HepG2 (cell line): ENCODE results near the gene NHSL1. TPM values are rescaled to one million over a fixed set of nuclear protein-coding genes. Genes with fewer than 3 reads are reported as not detected.

Experiments
- AGO2 ChIP-seq: fragments of 200-400 bp; formaldehyde crosslinking; optimal IDR thresholded peaks from 2 replicates; pipeline ENCODE3; 2017; ENCODE audit warnings: mild to moderate bottlenecking, low read depth, low read length, moderate library complexity
- BCL6 ChIP-seq: IDR thresholded peaks from 2 replicates; pipeline ENCODE4 v1.6.1; 2016; ENCODE audit warnings: missing genetic modification reagents, missing compliant biosample characterization
- FOSL1 ChIP-seq: sonication (generic); formaldehyde crosslinking; IDR thresholded peaks from 2 replicates; pipeline ENCODE4 v1.9.0; 2021; ENCODE audit warnings: missing genetic modification reagents, borderline replicate concordance
- IKZF1 ChIP-seq: fragments of 450-650 bp; IDR thresholded peaks from 2 replicates; pipeline ENCODE4 v1.7.1; 2016
- KDM1A ChIP-seq: IDR thresholded peaks from 2 replicates; pipeline ENCODE4 v1.6.1; 2016; ENCODE audit warnings: missing compliant biosample characterization
- LCORL ChIP-seq, 2 experiments: fragments of 450-650 bp in 1 of 2; sonication (generic) in 1 of 2; formaldehyde crosslinking in 1 of 2; IDR thresholded peaks; 2 replicates each; pipeline versions ENCODE4 v1.5.0 to v1.6.1; 2017 to 2020; ENCODE audit warnings: antibody characterized with exemption in 1 of 2, missing genetic modification reagents in 1 of 2
- NFKBIZ ChIP-seq: IDR thresholded peaks from 2 replicates; pipeline ENCODE4 v1.6.1; 2018; ENCODE audit warnings: missing genetic modification reagents, missing compliant biosample characterization
- PTBP1 ChIP-seq: fragments of 200-400 bp; formaldehyde crosslinking; IDR thresholded peaks from 2 replicates; pipeline ENCODE4 v1.6.1; 2018; ENCODE audit warnings: low read length, low read depth; ENCODE audit not compliant: poor library complexity, severe bottlenecking
- SETDB1 ChIP-seq: sonication (generic); formaldehyde crosslinking; IDR thresholded peaks from 2 replicates; pipeline ENCODE4 v1.5.1; 2020; ENCODE audit warnings: missing genetic modification reagents, mild to moderate bottlenecking, borderline replicate concordance
- STAG1 ChIP-seq: sonication (generic); formaldehyde crosslinking; IDR thresholded peaks from 2 replicates; pipeline ENCODE4 v1.4.0; 2020; ENCODE audit warnings: missing genetic modification reagents
- TGIF2 ChIP-seq: IDR thresholded peaks from 2 replicates; pipeline ENCODE4 v1.6.1; 2016; ENCODE audit warnings: control low read depth, missing compliant biosample characterization
- TSC22D2 ChIP-seq: sonication (generic); formaldehyde crosslinking; IDR thresholded peaks from 2 replicates; pipeline ENCODE4 v1.5.1; 2020; ENCODE audit warnings: missing genetic modification reagents, mild to moderate bottlenecking, borderline replicate concordance
- ZFP41 ChIP-seq: sonication (generic); formaldehyde crosslinking; IDR thresholded peaks from 2 replicates; pipeline ENCODE4 v1.4.0; 2020; ENCODE audit warnings: mild to moderate bottlenecking, missing genetic modification reagents, borderline replicate concordance
- ZNF282 ChIP-seq: fragments of 450-650 bp; IDR thresholded peaks from 2 replicates; pipeline ENCODE4 v1.6.1; 2018; ENCODE audit not compliant: partially characterized antibody
- ZNF3 ChIP-seq: IDR thresholded peaks from 2 replicates; pipeline ENCODE4 v1.7.0; 2017; ENCODE audit warnings: inconsistent platforms
- ZNF382 ChIP-seq: sonication (generic); formaldehyde crosslinking; IDR thresholded peaks from 2 replicates; pipeline ENCODE4 v1.5.0; 2020; ENCODE audit warnings: missing genetic modification reagents, mild to moderate bottlenecking, borderline replicate concordance
- ZNF589 ChIP-seq: sonication (generic); formaldehyde crosslinking; conservative IDR thresholded peaks from 2 replicates; pipeline ENCODE4 v1.8.0; 2022; ENCODE audit warnings: mild to moderate bottlenecking, moderate library complexity, missing genetic modification reagents
- ZNF672 ChIP-seq: sonication (generic); formaldehyde crosslinking; IDR thresholded peaks from 2 replicates; pipeline ENCODE4 v1.8.1; 2022; ENCODE audit warnings: missing genetic modification reagents
- ZNF790 ChIP-seq: sonication (generic); formaldehyde crosslinking; IDR thresholded peaks from 2 replicates; pipeline ENCODE4 v1.8.0; 2022; ENCODE audit warnings: missing genetic modification reagents, mild to moderate bottlenecking, borderline replicate concordance
- polyA plus RNA-seq, 8 experiments: library from polyadenylated mRNA; depleted of rRNA in 3 of 8; stranded (reverse) in 7 of 8; unstranded in 1 of 8; fragments of >200 nt; fragmentation: Illumina TruSeq in 4 of 8; extraction: Trizol in 4 of 8; gene quantifications; 2 replicates each; pipeline versions ENCODE4 v1.2.1 to v1.2.3, GENCODE V29; 2011 to 2016; ENCODE audit warnings: low read depth in 4 of 8, missing spikeins in 1 of 8, mixed read lengths in 1 of 8; ENCODE audit not compliant: insufficient read depth in 1 of 8
- total RNA-seq, 5 experiments: library from RNA; depleted of rRNA; stranded (reverse); fragments of >200 nt; fragmentation: Illumina TruSeq; extraction: Trizol; gene quantifications; 2 replicates each; pipeline ENCODE4 v1.2.3, GENCODE V29; 2016; ENCODE audit warnings: low read depth in 1 of 5
- TF ChIP-seq, protein P1 (sequence below): sonication (generic); formaldehyde crosslinking; IDR thresholded peaks from 2 replicates; pipeline ENCODE4 v1.4.0; 2020; ENCODE audit warnings: missing genetic modification reagents, borderline replicate concordance
- TF ChIP-seq, protein P2 (sequence below): sonication (generic); formaldehyde crosslinking; IDR thresholded peaks from 2 replicates; pipeline ENCODE4 v1.5.0; 2020; ENCODE audit warnings: missing genetic modification reagents, mild to moderate bottlenecking, borderline replicate concordance
- TF ChIP-seq, protein P3 (sequence below): IDR thresholded peaks from 2 replicates; pipeline ENCODE4 v1.6.1; 2016; ENCODE audit warnings: control low read depth
- TF ChIP-seq, protein P4 (sequence below): sonication (generic); formaldehyde crosslinking; IDR thresholded peaks from 2 replicates; pipeline ENCODE4 v1.4.0; 2020; ENCODE audit warnings: mild to moderate bottlenecking, missing genetic modification reagents
- TF ChIP-seq, protein P5 (sequence below): sonication (generic); formaldehyde crosslinking; IDR thresholded peaks from 2 replicates; pipeline ENCODE4 v1.8.1; 2023; ENCODE audit warnings: mild to moderate bottlenecking, missing genetic modification reagents
- TF ChIP-seq, protein P6 (sequence below): sonication (generic); formaldehyde crosslinking; IDR thresholded peaks from 2 replicates; pipeline ENCODE4 v1.4.0; 2020; ENCODE audit warnings: missing genetic modification reagents

The NHSL1 gene
- total and polyA plus RNA-seq, 2 of the 13 experiments (the other 11 are each of a cell fraction or from before 2014, with no cell fraction given) = 24.9 to 53.6 TPM

DNA sequence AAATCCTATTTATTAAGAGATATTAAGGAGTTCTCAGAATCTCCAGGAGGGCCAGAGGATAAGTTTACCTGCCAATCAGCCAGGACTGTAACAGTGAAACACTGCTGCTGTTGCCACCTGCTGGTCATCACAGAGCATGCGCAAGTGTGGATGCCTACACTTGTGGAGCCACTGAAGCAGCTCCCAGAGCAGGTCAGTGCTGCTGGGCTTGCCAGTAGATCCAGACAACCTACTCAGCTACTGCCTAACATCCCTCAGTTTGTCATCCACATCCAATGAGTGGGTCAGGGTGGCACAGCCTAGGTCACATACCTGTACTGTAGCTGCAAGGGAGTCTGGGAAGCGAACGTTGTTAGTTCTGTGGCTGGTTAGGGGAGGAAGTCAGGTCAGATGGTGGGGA lies 18.3 kb upstream of the NHSL1 start (continued):
- TF ChIP-seq, protein P1, sequence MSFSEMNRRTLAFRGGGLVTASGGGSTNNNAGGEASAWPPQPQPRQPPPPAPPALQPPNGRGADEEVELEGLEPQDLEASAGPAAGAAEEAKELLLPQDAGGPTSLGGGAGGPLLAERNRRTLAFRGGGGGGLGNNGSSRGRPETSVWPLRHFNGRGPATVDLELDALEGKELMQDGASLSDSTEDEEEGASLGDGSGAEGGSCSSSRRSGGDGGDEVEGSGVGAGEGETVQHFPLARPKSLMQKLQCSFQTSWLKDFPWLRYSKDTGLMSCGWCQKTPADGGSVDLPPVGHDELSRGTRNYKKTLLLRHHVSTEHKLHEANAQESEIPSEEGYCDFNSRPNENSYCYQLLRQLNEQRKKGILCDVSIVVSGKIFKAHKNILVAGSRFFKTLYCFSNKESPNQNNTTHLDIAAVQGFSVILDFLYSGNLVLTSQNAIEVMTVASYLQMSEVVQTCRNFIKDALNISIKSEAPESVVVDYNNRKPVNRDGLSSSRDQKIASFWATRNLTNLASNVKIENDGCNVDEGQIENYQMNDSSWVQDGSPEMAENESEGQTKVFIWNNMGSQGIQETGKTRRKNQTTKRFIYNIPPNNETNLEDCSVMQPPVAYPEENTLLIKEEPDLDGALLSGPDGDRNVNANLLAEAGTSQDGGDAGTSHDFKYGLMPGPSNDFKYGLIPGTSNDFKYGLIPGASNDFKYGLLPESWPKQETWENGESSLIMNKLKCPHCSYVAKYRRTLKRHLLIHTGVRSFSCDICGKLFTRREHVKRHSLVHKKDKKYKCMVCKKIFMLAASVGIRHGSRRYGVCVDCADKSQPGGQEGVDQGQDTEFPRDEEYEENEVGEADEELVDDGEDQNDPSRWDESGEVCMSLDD = no peak
- TF ChIP-seq KDM1A (CRISPR knock-in tag) (no peak), IKZF1 (no peak), SETDB1 (no peak), ZNF589 (CRISPR knock-in tag) (no peak), ZNF790 (no peak), BCL6 (0 out of 2 replicates have a peak, but pooled peaks have one; percentile 23), LCORL (IDR thresholded peaks at IDR 0.05) (no peak), LCORL (CRISPR knock-in tag; IDR thresholded peaks at IDR 0.05) (no peak), ZNF672 (CRISPR knock-in tag) (no peak), ZNF3 (CRISPR knock-in tag) (no peak), STAG1 (CRISPR knock-in tag) (peak; percentile 85), PTBP1 (no peak), ZNF282 (no peak), ZFP41 (CRISPR knock-in tag) (no peak), TGIF2 (no peak), TSC22D2 (CRISPR knock-in tag) (no peak), NFKBIZ (no peak), AGO2 (no peak), FOSL1 (CRISPR knock-in tag) (no peak), ZNF382 (CRISPR knock-in tag) (no peak)
- TF ChIP-seq, protein P2, sequence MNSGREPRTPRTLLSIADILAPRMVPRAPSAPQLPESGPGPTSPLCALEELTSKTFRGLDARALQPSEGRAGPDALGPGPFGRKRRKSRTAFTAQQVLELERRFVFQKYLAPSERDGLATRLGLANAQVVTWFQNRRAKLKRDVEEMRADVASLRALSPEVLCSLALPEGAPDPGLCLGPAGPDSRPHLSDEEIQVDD (CRISPR knock-in tag) = no peak
- TF ChIP-seq, protein P3, sequence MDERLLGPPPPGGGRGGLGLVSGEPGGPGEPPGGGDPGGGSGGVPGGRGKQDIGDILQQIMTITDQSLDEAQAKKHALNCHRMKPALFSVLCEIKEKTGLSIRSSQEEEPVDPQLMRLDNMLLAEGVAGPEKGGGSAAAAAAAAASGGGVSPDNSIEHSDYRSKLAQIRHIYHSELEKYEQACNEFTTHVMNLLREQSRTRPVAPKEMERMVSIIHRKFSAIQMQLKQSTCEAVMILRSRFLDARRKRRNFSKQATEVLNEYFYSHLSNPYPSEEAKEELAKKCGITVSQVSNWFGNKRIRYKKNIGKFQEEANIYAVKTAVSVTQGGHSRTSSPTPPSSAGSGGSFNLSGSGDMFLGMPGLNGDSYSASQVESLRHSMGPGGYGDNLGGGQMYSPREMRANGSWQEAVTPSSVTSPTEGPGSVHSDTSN (CRISPR knock-in tag) = peak; percentile 65
- TF ChIP-seq, protein P4, sequence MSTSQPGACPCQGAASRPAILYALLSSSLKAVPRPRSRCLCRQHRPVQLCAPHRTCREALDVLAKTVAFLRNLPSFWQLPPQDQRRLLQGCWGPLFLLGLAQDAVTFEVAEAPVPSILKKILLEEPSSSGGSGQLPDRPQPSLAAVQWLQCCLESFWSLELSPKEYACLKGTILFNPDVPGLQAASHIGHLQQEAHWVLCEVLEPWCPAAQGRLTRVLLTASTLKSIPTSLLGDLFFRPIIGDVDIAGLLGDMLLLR (CRISPR knock-in tag) = no peak; the same call in 1 of the 2 replicates
- TF ChIP-seq, protein P5, sequence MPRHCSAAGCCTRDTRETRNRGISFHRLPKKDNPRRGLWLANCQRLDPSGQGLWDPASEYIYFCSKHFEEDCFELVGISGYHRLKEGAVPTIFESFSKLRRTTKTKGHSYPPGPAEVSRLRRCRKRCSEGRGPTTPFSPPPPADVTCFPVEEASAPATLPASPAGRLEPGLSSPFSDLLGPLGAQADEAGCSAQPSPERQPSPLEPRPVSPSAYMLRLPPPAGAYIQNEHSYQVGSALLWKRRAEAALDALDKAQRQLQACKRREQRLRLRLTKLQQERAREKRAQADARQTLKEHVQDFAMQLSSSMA (CRISPR knock-in tag) = no peak
- TF ChIP-seq, protein P6, sequence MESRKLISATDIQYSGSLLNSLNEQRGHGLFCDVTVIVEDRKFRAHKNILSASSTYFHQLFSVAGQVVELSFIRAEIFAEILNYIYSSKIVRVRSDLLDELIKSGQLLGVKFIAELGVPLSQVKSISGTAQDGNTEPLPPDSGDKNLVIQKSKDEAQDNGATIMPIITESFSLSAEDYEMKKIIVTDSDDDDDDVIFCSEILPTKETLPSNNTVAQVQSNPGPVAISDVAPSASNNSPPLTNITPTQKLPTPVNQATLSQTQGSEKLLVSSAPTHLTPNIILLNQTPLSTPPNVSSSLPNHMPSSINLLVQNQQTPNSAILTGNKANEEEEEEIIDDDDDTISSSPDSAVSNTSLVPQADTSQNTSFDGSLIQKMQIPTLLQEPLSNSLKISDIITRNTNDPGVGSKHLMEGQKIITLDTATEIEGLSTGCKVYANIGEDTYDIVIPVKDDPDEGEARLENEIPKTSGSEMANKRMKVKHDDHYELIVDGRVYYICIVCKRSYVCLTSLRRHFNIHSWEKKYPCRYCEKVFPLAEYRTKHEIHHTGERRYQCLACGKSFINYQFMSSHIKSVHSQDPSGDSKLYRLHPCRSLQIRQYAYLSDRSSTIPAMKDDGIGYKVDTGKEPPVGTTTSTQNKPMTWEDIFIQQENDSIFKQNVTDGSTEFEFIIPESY (CRISPR knock-in tag) = peak; percentile 85
